OCI-LY1 (cell line): ENCODE measurements around the gene ARHGAP44.

Experiments used
- H2AFZ ChIP-seq: fragments of 200-600 bp; sonication (generic), shearing (Covaris generic); 2 replicates; pipeline ENCODE4 v1.6.0; 2014; ENCODE audit warnings: antibody characterized with exemption, mild to moderate bottlenecking, low read length
- H3F3A ChIP-seq: fragments of 200-600 bp; sonication (generic), shearing (Covaris generic); 2 replicates; pipeline ENCODE4 v1.6.0; 2014; ENCODE audit warnings: mild to moderate bottlenecking, antibody characterized with exemption, low read length, moderate library complexity; ENCODE audit not compliant: insufficient read depth
- H3K27ac ChIP-seq: fragments of 200-600 bp; sonication (generic); 2 replicates; pipeline ENCODE4 v1.5.1; 2014; ENCODE audit warnings: low read length, mixed run types, mild to moderate bottlenecking, low read depth; ENCODE audit not compliant: poor library complexity, severe bottlenecking
- H3K27me3 ChIP-seq: fragments of 200-600 bp; sonication (generic); 2 replicates; pipeline ENCODE4 v1.6.0; 2014; ENCODE audit warnings: antibody characterized with exemption, mild to moderate bottlenecking, low read length, moderate library complexity; ENCODE audit not compliant: insufficient read depth
- H3K36me3 ChIP-seq: fragments of 200-600 bp; sonication (generic); 2 replicates; pipeline ENCODE4 v1.6.1; 2014; ENCODE audit warnings: mild to moderate bottlenecking, antibody characterized with exemption, low read length, moderate library complexity, mixed read lengths; ENCODE audit not compliant: insufficient read depth
- H3K4me1 ChIP-seq: fragments of 200-600 bp; sonication (generic); 2 replicates; pipeline ENCODE4 v1.5.1; 2014; ENCODE audit warnings: mild to moderate bottlenecking, low read length, moderate library complexity; ENCODE audit not compliant: insufficient read depth, severe bottlenecking
- H3K4me2 ChIP-seq: fragments of 200-600 bp; sonication (generic), shearing (Covaris generic); 2 replicates; pipeline ENCODE4 v1.6.1; 2014; ENCODE audit warnings: low read length
- H3K4me3 ChIP-seq: fragments of 200-600 bp; sonication (generic); 2 replicates; pipeline ENCODE4 v1.5.1; 2014; ENCODE audit warnings: low read length, low read depth, mild to moderate bottlenecking, mixed read lengths; ENCODE audit not compliant: poor library complexity, severe bottlenecking
- H3K79me2 ChIP-seq: fragments of 200-600 bp; shearing (Covaris generic); 2 replicates; pipeline ENCODE4 v1.6.1; 2016; ENCODE audit warnings: mixed run types, low read length, mixed read lengths; ENCODE audit not compliant: insufficient read depth
- H3K9ac ChIP-seq: fragments of 200-600 bp; sonication (generic), shearing (Covaris generic); 2 replicates; pipeline ENCODE4 v1.6.1; 2014; ENCODE audit warnings: mild to moderate bottlenecking, low read length, mixed read lengths
- H3K9me2 ChIP-seq: fragments of 200-600 bp; sonication (generic), shearing (Covaris generic); 2 replicates; pipeline ENCODE4 v1.6.1; 2014; ENCODE audit warnings: low read depth, mild to moderate bottlenecking, low read length, mixed read lengths
- H3K9me3 ChIP-seq: fragments of 200-600 bp; shearing (Covaris generic); 2 replicates; pipeline ENCODE4 v1.6.1; 2014; ENCODE audit warnings: low read length, mixed read lengths
- H4K20me1 ChIP-seq: fragments of 200-600 bp; sonication (generic), shearing (Covaris generic); 2 replicates; pipeline ENCODE4 v1.6.0; 2016; ENCODE audit warnings: mild to moderate bottlenecking, low read length; ENCODE audit not compliant: insufficient read depth
- CTCF ChIP-seq: fragments of 200-600 bp; sonication (generic), shearing (Covaris generic); IDR thresholded peaks from 2 replicates; pipeline ENCODE4 v1.5.1; 2017; ENCODE audit warnings: mild to moderate bottlenecking, antibody characterized with exemption, low read length, moderate library complexity, mixed read lengths
- EZH2 ChIP-seq: fragments of 200-600 bp; sonication (generic), shearing (Covaris generic); IDR thresholded peaks from 2 replicates; pipeline ENCODE4 v1.8.0; 2017; ENCODE audit warnings: borderline replicate concordance, mixed run types, mild to moderate bottlenecking, antibody characterized with exemption, low read length, moderate library complexity, mixed read lengths

ARHGAP44 gene

GRCh38 chr17:12815642-12816141 lies 26.4 kb downstream of the ARHGAP44 start:
- H3K9me2 ChIP-seq = no peaks in the 10 kb centered on the region
- no peaks in the 10 kb centered on the region for H3F3A ChIP-seq
- no peak overlapping the region for H2AFZ ChIP-seq
- no peak for TF ChIP-seq CTCF
- no peak for TF ChIP-seq EZH2
- H3K27ac ChIP-seq = peak overlapping the region; percentile 86
- H3K9ac ChIP-seq = peak overlapping the region; percentile 1; the same call in 1 of the 2 replicates
- H3K4me3 ChIP-seq = no peak overlapping the region
- H3K4me2 ChIP-seq = peak overlapping the region; percentile 44
- no peaks in the 10 kb centered on the region for H3K79me2 ChIP-seq
- peaks cover 36% of the 10 kb centered on the region for H3K4me1 ChIP-seq
- H3K36me3 ChIP-seq = no peaks in the 10 kb centered on the region
- no peaks in the 10 kb centered on the region for H3K27me3 ChIP-seq
- H4K20me1 ChIP-seq = no peaks in the 10 kb centered on the region
- no peaks in the 10 kb centered on the region for H3K9me3 ChIP-seq

- no peak overlapping the region for H2AFZ ChIP-seq
- H3K9me3 ChIP-seq = no peaks in the 10 kb centered on the region
Observed at GRCh38 chr17:12821376-12821940, 32.2 kb downstream of the ARHGAP44 start.

GRCh38 chr17:12826431-12826830 lies 37.1 kb downstream of the ARHGAP44 start:
- no peaks in the 10 kb centered on the region for H3K9me2 ChIP-seq
- H3K9ac ChIP-seq = no peak overlapping the region
- no peak overlapping the region for H2AFZ ChIP-seq
- no peaks in the 10 kb centered on the region for H3K36me3 ChIP-seq
- H3K27me3 ChIP-seq = no peaks in the 10 kb centered on the region
- H3F3A ChIP-seq = no peaks in the 10 kb centered on the region
- no peaks in the 10 kb centered on the region for H4K20me1 ChIP-seq
- H3K4me3 ChIP-seq = no peak overlapping the region
- no peaks in the 10 kb centered on the region; the same call in 1 of the 2 replicates for H3K9me3 ChIP-seq
- H3K4me1 ChIP-seq = no peaks in the 10 kb centered on the region
- no peaks in the 10 kb centered on the region for H3K79me2 ChIP-seq
- no peak overlapping the region for H3K4me2 ChIP-seq
- H3K27ac ChIP-seq = no peak overlapping the region
- no peak for TF ChIP-seq CTCF
- TF ChIP-seq EZH2 = no peak

More at GRCh38 chr17:12821376-12821940, 32.2 kb downstream of the ARHGAP44 start:
- Histone ChIP-seq H3K27me3 (no peaks in the 10 kb centered on the region), H3K4me2 (no peak overlapping the region), H3K4me1 (peaks cover 7% of the 10 kb centered on the region), H3K9me2 (no peaks in the 10 kb centered on the region), H3K4me3 (no peak overlapping the region), H3K27ac (no peak overlapping the region), H3K9ac (no peak overlapping the region), H4K20me1 (no peaks in the 10 kb centered on the region), H3F3A (no peaks in the 10 kb centered on the region), H3K36me3 (no peaks in the 10 kb centered on the region), H3K79me2 (no peaks in the 10 kb centered on the region)
- TF ChIP-seq EZH2 (no peak), CTCF (no peak)
